K562 (cell line): ENCODE measurements around the gene GSTM2. TPM values are rescaled to one million over a fixed set of nuclear protein-coding genes. Genes with fewer than 3 reads are reported as not detected.

Experiments used
- HDAC1 ChIP-seq, 2 experiments: fragments of 450-650 bp; IDR thresholded peaks; 2 replicates each; pipeline ENCODE4 v1.6.1; 2016 to 2017; ENCODE audit warnings: inconsistent platforms in 1 of 2, mild to moderate bottlenecking in 1 of 2, moderate library complexity in 1 of 2
- MEF2D ChIP-seq: conservative IDR thresholded peaks from 2 replicates; pipeline ENCODE4 v1.6.1; 2016; ENCODE audit warnings: low read depth, missing genetic modification characterization, missing compliant biosample characterization
- ZBTB40 ChIP-seq, 2 experiments: fragments of 450-650 bp in 1 of 2; sonication (generic) in 1 of 2; formaldehyde crosslinking in 1 of 2; IDR thresholded peaks; 2 replicates each; pipeline versions ENCODE4 v1.7.1 to v1.9.0; 2016 to 2022; ENCODE audit warnings: inconsistent platforms in 1 of 2, mild to moderate bottlenecking in 1 of 2, missing genetic modification reagents in 1 of 2
- ZNF780A ChIP-seq: fragments of 250-450 bp; sonication (Bioruptor Pico); IDR thresholded peaks from 2 replicates; pipeline ENCODE4 v1.5.0; 2021; ENCODE audit warnings: mild to moderate bottlenecking
- polyA plus RNA-seq, 8 experiments: library from polyadenylated mRNA; depleted of rRNA in 4 of 8; stranded (reverse) in 5 of 8; unstranded in 3 of 8; fragments of >200 nt; fragmentation: Nextera tagmentation in 2 of 8; fragmentation: Illumina TruSeq in 1 of 8; extraction: Ambion mirVana in 2 of 8; extraction: Trizol in 1 of 8; gene quantifications; 2 replicates each; pipeline versions ENCODE4 v1.2.1 to v1.2.3, GENCODE V29; 2011 to 2014; ENCODE audit warnings: inconsistent platforms in 1 of 8, missing spikeins in 1 of 8
- total RNA-seq, 7 experiments: library from RNA; depleted of rRNA in 6 of 7; stranded (reverse); fragments of >200 nt in 6 of 7; fragmentation: Illumina TruSeq in 2 of 7; extraction: Trizol in 2 of 7; gene quantifications; 2 replicates each; pipeline versions ENCODE4 v1.2.1 to v1.2.3, GENCODE V29; 2011 to 2021; ENCODE audit warnings: low replicate concordance in 1 of 7

Gene GSTM2
- total and polyA plus RNA-seq, 9 of the 15 experiments (the other 6 are each of a cell fraction or from before 2014, with no cell fraction given): 1.6 to 15.1 (median 6.8) TPM

GRCh38 chr1:109719337-109719837 is 51.5 kb downstream of the GSTM2 start (continued):
- TF ChIP-seq ZBTB40 (IDR thresholded peaks at IDR 0.05) (peak; percentile 84), ZBTB40 (CRISPR knock-in tag; IDR thresholded peaks at IDR 0.05) (no peak), HDAC1 (IDR thresholded peaks at IDR 0.05) (0 out of 4 replicates have a peak, but pooled peaks of 1 of the 2 experiments have one; percentile 34), MEF2D (tag) (0 out of 2 replicates have a peak, but pooled peaks have one; percentile 41), ZNF780A (CRISPR knock-in tag) (peak; percentile 34; the same call in 1 of the 2 replicates)
- TF ChIP-seq, all 486 proteins: peak for 86
